CD4-positive, alpha-beta T cell treated with Interferon gamma for 1 hour (primary cell): ENCODE results near the gene PRPF8.
"Not testable (repeated sequence)": the region's sequence is repeated elsewhere in the genome, so short reads cannot be mapped to it uniquely, and the experiment has no call there.

Experiments
- DNase-seq: peaks from one replicate; pipeline ENCODE4 v3.0.0-alpha.2; 2020

PRPF8 gene

DNA sequence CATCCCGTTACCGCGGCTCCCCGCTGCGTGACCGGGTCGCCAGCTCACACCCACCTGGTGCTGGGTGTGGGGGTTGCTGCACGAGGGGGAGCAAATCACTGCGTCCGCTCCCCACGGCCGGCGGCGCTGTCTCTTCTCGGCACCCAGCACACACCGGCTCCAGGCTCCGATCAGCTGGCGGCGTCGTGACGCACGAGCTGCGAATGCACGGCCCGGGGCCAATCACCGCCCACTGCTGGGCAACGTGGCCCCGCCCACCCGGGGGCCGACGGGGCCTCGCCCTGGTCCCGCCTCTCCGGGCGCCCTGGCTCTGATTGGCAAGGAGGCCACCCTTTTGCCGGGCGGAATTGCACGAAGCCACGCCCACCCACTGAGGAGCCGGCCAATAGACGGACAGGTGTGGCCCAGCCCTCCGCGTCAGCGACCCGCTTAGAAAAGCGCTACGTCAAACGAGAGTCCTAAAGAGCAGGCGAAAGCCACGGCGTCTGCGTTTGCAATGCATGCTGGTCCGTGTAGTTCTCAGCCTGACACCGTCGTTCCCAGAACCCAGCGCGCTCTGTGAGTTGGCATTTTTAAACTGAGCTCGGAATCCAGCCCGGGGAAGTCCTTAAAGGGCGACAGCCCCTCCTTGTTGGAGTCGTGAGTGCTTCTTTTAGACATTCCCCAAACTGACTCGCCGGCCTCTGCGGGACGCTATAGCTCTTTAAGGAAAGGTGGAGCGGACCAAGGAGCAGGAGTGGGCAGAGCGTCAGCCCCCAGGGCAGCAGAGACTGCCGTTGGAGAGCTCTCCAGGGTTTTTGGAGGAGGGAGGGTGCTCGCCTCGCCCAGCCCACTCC is 31.6 kb upstream of the PRPF8 start:
- peak; percentile 100 for DNase-seq

DNA sequence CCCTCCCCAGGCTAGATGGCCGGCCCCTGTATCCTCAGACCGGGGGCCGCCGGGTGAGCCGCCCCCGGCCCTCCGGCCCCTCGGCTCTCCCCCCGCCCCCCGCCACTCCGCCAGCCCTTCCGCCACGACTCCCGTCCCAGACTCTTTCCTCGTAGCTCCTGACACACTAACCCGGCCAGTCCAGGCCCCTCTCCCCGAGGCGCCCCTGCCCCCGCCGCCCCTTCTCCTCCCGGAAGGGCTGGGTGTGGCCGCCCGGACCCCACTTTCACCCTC is 31.1 kb upstream of the PRPF8 start:
- DNase-seq: no peak

DNA sequence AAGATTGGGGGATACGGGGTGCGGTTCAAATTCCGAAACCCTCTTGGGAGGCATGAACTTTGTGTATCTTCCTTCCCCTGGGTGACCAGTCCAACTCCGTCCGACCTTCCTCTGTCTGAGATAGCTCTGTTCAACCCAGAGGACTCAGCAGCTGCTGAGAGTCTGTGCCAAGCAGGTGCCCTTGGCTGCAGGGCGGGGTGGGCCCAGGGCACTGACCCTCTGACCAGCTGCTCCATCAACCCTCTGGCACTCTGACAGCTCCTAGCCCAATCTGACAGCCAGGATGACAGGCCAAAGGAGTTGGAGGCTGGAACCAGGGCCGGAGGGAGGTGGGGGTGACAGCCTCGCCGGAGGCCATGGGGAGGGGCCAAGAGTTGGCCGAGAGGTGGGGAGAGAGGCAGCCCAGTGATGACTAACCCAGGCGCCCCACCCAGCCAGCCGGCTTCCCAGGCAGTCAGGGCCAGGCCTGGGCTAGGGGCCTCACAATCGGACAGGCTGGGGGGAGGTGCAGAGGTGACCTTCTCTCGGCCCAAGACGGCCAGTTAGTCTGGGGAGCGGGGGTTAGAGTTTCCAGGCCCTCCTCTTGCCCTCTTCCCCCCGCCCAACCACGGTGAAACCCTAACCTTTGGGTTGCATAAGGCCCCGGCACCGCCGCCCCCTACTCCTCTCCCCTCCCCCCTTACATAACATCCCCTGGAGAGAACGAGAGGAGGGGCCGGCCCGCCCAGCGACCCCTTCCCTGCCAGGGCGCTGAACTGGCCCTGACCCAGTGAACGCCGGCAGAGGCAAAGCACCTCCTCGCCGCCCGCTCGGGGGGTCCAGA is 30.5 kb upstream of the PRPF8 start:
- DNase-seq: peak; percentile 72

DNA sequence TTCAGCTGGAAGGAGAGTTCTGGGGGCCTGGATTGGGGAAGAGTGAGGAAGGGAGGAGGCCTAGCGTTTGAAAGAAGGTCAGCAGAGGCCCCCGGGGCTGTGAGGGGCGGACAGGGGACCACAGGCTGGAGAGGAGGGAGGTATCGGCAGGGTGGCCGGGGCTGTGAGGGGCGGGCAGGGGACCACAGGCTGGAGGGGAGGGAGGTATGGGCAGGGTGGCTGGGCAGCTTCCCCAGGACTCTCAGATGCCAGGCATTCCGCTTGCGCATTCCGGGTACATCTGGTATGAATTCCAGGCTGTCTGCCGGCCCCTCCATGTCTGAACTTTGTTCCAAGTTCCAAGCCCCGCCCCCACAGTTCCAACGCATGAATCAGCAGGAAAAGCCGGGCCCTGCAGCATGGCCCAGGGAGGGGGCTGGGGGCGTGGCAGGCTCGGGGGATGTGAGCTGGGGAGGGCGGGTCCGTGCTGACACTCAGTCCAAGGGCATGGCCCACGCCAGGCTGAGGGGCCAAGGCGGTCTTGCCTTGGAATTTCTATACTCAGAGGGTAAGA is 29.8 kb upstream of the PRPF8 start:
- DNase-seq: peak; percentile 51

DNA sequence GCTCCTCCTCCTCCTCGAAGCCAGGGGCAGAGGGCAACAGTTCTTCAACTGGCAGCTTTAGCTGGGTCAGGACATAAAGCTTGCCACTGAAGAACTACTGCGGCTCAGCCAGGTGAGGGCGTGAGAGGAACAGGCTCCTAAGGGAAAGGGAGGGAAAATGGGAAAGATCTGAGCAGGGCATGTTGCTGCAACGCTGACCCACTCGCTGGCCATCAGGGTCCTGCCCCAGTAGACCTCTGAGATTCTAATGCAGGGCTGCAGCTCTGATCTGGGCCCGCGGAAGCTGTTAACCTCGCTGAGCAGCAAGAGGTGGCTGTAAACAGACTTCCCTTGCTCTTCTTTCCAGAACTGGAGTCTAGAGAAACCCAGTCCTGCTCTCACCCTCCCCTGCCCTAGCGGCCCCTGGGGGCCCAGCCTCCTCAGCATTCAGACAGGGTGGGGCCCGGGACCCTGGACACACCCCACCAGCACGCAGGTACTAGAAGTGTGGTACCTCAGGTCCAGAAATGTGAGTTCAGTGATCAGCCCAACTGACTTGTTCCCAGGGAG is 29.3 kb upstream of the PRPF8 start:
- DNase-seq: no peak

DNA sequence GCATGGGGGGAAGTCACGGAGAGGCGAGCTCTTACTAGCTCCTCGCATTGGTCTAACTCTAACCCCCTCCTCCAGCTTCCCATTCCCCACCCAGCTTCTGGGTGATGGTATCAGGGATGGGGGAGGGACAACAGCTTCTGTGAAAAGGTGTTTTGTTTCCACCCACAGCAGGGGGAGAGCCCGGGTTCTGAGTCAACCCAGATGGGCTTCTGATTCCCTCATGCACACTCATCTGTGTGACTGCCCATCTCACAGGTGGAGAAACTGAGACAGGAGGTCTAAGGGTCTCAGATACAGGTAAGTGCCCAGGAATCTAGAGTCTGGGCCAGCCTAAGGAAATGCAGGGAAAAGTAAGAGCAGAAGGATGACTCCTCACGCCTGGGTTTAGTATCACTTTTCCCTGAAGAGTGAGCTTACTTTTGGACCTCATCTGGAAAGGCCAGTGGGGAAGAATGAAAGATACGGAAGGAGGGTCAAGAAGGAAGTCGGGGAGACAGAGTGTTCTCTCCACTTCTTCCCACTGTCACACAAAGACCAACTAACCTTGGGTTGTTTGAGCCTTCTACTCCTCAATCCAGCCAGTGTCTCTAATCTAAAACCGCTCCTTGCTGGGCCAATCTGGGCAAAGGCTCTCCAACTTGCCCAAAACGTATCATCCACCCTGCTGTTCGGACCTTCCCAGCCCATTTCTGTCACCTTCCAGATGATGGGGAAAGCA is 28.7 kb upstream of the PRPF8 start:
- DNase-seq: no peak

DNA sequence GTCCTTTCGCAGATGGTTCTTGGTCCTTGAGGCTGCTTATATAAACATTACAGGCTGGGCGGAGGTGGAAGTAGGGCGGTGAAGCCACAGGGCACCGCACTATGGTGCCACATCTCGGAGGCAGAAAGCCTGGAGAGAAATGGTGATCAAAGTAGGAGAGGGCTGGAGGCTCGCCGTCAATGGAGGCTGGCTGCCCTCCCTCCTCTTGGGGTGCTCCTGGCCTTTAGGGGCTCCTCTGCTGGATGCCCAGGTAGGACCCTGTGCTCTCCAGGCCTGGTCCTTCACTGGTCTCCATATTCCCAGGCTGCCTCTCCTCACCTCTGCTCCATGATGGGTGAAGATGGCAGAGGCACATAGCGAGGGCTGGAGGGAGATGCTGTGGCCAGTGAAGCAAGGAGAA is 27.6 kb upstream of the PRPF8 start:
- DNase-seq: no peak

DNA sequence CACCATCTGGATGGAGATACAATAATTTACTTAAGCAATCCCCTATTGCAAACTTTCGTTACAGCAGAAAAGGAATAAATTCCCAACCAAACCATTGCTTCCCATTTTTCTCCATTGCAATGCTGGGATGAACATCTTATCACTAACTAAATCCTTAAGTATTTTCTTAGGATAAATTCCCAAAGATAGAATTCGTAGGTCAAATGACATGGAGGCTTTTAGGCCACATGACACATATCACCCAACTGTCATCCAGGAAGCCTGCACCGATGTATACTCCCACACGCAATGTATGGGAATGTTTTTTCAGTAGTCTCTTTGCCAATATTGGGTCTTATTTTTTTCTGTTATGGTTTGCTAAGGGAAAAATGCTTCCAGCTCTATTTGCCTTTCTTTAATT is 27.1 kb upstream of the PRPF8 start:
- no peak for DNase-seq

DNA sequence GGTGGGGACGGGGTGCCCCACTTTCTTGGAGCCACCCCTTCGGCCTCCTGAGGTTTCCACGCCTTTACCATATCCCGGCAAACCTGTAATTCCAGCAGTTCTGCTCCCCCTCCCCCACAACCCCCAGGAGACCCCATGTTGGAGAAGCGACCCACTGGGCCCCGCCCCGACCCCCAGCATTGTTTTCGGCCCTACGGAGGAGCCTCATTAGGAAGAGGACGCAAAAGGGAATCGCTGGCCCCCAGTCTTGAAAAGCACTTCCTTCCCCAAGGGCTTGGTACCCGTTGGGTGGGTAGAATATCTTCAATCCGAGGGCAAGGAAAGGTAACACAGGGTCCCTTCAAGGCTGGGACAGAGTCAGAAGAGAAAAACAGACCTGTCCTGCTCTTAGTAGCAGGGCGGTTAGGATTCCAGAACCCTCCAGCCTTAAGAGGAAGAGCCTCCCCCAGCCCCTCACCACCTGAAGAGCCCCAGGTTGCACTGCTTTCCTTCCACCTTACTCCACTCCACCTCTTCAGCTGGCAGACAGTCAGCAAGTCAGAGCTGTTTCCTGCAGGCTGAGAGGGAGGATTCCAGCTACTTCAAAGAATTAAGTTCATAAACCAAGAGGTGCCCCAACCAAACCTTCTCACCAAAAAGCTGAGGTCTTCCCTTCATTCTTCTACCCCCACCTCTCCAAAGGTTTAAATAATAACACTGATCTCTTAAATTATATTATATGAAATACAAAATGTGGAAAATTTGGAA is 26.3 kb upstream of the PRPF8 start:
- no peak for DNase-seq

DNA sequence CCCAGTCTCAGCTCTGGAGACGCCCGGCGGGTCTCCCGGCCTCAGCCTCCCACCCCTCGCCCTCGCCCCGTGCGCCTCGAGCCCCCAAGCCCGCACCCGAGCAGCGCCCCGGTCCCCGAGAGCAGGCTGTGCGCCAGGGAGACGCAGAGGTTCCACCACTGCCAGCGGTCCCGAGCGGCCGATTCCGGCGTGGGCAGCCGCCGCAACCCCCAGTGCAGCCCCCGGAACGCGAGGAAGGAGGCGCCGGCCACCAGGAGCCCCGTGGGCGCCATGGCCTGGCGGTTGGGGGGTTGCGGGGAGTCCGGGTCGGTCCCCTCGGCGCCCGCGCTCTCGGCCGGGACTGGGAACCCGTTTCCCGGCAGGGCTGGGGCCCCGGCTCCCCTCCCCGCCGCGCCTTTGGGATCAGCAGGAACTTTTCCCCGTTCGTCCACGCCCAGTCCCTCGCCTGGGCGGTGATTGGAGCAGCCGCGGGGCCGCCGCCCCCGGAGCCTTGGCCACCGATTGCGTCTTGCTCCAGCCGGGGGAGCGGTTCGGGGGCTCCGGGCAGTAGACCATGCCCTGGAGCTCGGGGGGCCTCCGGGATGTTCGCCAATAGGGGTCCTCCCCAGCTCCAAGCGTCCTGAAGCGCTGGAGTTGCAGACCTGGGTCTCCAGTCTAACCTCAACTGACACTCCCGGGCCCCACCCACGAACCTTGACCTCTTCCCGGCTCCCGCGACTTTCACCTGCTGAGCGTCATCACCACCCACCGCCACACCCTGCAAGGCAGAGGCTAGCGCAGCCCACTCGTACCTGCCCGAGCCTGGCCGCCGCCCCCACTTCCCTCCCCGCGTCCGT is 25.5 kb upstream of the PRPF8 start, which contains the start of gene TLCD2:
TSS of gene TLCD2 (minus strand) at position 407 of the 836 bp plus-strand sequence. CDS start at position 272, 135 bp downstream.
- DNase-seq: no peak

DNA sequence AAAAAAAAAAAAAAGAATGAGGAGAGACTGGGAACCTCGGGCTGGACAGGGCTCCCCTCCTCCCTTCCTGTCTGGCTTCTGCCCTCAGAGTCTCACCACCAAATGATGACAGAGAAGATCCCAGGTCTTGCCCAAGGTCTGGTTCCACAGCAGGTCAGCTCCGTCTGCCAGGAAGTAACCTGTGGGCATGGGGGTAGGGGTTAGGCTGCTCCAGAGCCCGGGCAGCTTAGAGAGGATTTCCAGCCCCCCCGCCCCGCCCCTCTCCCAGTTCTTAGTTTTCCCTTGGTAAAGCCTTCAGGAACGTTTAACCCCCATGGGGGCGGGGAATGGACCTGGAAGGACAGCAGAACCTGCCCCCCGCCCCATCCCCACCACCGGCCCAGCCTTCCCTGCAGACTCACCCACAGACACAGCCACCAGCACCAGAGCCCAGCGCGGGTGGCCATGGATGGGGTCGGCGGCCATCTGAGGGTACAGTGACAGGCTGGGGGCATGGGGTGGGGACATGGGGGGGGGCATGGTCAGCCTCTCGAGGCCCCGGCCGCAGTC is 24.8 kb upstream of the PRPF8 start:
- no peak for DNase-seq

DNA sequence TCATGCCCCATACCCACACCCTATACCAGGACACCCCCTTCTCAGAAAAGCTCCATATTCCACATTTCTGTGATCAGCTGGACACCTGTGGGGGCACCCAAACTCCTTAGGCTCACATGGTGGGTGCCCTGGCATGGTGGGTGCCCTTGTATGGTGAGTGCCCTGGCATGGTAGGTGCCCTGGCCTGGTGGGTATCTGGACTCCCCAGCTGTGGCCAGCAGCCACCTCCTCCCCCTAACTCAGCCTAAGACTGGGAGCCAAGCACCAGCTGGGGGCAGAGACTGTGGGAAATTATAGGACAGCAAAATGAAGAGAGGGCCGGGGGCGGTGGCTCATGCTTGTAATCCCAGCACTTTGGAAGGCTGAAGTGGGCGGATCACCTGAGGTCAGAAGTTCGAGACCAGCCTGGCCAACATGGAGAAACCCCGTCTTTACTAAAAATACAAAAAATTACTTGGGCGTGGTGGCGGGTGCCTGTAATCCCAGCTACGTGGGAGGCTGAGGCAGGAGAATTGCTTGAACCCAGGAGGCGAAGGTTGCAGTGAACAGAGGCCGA is 24.2 kb upstream of the PRPF8 start:
- not testable (repeated sequence) for DNase-seq

DNA sequence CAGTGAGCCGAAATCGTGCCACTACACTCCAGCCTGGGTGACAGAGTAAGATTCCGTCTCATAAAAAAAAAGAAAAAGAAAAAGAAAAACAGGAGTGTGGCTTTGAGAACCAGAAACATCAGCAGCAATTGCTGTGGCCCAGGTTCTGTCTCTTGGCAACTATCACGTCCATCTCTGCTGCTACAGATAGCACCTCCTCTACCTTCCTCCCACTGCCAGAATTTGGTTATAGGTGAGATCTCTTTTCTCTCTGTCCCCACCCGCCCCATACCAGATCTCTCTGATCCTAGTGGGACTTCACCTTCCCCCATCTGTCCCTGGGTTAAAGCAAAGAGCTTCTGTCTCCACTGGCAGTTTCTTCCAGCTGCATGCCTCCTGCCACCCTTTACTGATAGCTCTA is 22.4 kb upstream of the PRPF8 start:
- peak; percentile 35 for DNase-seq

DNA sequence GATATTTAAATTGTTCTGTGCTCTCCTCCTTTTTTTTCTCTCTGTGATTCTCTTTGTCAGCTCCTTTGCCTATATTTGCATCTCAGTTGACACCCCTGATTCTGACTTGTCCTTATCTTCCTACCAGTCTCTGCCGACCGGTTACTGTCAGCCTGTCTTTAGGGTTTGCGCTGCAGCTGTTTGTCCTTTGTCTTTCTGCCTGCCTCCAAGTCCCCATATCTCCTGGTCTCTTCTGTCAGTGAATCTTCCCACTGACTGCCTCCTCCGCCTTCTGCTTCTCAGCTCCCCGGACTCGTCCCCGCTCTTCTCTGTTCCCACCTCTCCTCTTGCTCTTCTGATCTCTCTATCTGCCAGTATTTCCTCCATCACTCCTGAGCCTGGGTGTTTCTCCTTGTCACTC is 20.3 kb upstream of the PRPF8 start:
- DNase-seq: no peak

DNA sequence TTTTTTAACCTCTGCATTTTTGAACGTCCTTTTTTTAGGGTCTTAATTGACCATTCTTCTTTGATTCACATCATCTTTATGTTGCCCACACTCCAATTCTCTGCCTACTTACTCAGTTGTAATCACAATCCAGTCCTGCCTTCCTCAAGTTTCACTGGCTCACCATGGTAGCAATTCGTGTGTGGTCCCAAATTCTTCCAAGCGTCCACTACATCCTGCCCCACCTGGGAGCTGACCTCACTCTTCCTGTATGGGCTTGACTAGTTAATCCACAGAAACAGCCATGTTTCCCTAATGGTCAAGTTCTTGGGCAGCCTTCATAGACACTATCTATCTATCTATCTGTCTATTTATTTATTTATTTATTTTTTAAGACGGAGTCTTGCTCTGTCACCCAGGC is 18.4 kb upstream of the PRPF8 start:
- DNase-seq: no peak

DNA sequence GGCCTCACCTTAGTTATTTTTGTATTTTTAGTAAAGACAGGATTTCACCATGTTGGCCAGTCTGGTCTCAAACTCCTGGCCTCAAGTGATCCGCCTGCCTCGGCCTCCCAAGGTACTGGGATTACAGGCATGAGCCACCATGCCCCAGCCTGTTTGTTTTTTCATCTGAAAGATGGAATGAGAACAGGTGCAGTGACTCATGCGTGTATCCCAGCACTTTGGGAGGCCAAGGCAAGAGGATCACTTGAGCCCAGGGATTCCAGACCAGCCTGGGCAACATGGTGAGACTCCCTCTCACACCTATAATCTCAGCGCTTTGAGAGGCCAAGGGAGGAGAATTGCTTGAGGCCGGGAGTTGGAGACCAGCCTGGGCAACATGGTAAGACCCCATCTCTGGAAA is 15.2 kb upstream of the PRPF8 start:
- DNase-seq: not testable (repeated sequence)

DNA sequence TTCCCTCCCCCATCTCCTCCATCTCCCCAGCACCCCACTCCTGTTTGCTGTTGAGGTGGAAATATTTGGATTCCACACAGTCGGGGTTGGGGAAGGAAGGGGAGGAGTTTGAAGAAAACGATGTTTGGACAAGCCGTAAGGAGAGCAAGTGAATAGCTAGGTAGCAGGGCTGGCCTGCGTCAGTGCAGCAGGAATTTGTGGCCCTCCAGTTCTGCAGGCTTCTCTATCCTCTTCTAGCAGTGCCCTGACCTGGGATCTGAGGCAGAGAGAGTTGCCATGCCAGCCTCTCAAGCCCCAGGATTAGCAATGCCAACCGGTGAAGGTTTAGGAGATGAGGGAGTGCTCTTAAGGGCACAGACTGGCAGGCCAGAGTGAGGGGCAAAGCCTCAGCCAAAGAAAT is 13.0 kb upstream of the PRPF8 start:
- no peak for DNase-seq

DNA sequence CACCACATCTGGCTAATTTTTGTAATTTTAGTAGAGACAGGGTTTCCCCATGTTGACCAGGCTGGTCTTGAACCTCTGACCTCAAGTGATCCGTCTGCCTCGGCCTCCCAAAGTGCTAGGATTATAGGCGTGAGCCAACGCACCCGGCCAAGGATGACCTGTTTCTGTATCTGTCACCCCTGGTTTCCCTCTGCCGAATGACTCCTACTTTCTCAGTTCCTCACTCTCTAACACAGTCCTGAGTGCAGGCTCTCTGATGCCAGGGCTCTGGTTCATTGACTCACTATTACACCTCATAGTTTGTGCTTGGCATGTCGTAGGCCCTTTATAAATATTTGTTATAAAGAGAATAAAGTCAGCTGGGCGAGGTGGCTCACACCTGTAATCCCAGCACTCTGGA is 10.7 kb upstream of the PRPF8 start:
- DNase-seq: no peak

DNA sequence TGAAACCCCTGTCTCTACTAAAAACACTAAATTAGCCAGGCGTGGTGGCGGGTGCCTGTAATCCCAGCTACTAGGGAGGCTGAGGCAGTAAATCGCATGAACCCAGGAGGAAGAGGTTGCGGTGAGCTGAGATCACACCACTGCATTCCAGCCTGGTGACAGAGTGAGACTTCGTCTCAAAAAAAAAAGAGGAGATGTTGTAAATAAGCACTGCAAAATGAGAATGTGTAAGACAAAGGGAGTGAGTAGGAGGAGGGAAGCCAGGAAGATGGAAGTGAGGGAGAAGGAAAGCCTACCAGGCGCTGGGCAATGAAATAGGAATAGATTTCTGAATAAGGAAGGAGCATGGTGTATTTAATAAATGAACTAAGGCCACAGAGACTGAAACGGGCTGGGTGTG is 8.7 kb upstream of the PRPF8 start:
- no peak for DNase-seq

DNA sequence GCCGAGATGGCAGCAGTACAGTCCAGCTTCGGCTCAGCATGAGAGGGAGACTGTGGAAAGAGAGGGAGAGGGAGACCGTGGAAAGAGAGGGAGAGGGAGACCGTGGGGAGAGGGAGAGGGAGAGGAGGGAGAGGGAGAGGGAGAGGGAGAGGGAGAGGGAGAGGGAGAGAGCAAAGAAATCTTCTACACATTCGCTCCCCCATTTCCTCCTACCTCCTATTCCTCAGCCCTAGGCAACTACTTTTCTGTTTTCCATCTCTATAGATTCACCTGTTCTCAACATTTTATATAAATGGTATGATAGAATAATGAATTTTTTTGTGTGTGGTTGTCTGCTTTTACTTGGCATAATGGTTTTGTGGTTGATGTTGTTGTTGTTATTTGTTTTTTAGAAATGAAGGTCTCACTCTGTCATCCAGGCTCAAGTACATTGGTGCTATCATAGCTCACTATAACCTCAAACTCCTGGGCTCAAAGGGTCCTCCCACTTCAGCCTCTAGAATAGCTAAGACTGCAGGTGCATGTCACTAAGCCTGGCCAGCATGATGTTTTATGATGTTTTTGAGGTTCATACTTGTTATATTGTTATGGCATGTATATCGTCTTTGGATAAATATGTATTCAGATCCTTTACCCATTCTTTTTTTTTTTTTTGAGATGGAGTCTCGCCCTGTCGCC is 6.0 kb upstream of the PRPF8 start:
- DNase-seq: no peak
